Hippocampal formation (tissue), 2 donors: ENCODE measurements around the gene VSTM2L.
"Not testable (repeated sequence)": the region's sequence is repeated elsewhere in the genome, so short reads cannot be mapped to it uniquely, and the experiment has no call there.

ENCODE experiments used
- DNase-seq, 2 donors: peaks; one replicate each; lab custom pipeline; 2025; lab: John Stamatoyannopoulos, UW

The VSTM2L gene

GRCh38 chr20:37938181-37938750 is 35.3 kb downstream of the VSTM2L start:
- DNase-seq, result no peak

DNA sequence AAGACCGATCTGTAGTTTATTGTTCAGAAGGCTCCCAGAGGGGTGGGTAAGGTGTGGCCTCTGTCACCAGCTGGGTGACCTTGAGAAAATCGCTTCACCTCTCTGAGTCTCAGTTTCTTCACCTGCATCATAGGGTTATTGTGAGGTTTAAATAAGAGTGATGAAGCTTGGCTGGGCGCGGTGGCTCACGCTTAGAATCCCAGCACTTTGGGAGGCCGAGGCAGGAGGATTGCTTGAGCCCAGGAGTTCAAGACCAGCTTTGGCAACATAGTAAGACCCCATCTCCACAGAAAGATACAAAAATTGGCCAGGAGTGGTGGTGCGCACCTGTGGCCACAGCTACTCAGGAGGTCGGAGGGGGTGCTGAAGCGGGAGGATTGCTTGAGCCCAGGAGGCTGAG is 36.0 kb downstream of the VSTM2L start:
- DNase-seq, result no peak

DNA sequence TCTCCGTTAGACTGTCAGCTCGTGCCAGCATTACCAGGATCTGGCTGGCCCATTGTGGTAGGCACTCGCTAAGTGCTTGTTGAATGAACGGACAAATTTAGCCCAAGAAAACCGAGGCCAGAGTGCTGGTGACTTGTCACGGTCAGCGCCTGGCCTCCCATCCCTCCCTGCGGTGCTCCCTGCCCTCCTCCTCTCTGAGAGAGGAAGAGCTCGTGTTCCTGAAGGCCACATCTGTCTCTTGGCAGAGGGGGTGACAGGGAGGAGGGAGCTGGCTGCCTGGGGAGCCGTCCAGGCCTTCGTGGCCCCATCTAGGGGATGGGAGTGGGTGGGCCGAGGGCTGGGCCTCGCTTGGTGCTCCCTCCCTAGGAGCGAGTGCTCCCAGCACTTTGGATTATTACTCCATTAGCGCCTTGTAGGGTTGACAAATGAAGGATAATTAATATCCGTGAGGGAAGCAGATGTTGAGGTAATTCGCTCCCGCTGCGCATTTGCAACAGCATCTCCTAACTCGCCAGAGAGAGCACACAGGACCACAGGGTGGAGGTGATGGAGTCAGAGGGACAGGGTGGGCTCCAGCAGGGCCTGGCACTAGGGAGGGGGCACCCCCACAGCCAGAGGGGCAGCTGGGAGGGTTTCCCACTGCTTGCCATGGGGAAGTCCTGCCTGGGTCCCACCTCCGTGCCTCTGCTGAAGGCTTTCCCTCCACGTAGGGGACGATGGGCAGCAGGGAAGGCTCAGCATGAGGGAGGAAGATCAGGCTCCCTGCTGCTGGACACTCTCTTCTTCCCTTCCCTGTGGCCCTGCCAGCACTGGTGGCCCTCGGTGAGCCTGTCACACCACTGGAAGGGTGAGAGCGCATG is 37.0 kb downstream of the VSTM2L start:
- DNase-seq, result no peak

GRCh38 chr20:37940858-37941257 is 37.9 kb downstream of the VSTM2L start:
- DNase-seq, result no peak

GRCh38 chr20:37941332-37941731 is 38.4 kb downstream of the VSTM2L start:
- DNase-seq, result no peak

DNA sequence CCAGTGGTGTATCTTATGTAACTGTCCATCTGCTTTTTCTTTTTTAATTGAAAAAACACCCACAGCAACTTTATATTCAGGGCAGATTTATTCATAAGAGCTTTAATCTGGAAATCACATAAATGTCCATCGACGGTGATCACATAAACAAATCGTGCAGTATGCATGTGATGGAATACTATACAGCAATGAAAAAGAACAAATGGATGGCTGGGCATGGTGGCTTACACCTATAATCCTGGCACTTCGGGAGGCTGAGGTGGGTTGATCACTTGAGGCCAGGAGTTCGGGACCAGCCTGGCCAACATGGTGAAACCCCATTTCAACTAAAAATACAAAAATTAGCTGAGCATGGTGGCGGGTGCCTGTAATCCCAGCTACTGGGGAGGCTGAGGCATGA is 39.1 kb downstream of the VSTM2L start:
- no peak for DNase-seq

DNA sequence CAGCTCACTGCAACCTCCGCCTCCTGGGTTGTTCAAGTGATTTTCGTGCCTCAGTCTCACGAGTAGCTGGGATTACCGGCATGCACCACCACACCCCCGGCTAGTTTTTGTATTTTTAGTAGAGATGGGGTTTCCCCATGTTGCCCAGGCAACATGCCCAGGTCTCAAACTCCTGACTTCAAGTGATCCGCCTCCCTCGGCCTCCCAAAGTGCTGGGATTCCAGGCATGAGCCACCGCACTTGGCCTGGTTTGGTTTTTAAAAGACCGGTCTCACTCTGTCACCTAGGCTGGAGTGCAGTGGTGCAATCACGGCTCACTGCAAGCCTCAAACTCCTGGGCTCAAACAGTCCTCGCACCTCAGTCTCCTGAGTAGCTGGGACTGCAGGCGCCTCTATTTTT is 40.1 kb downstream of the VSTM2L start:
- no peak for DNase-seq

DNA sequence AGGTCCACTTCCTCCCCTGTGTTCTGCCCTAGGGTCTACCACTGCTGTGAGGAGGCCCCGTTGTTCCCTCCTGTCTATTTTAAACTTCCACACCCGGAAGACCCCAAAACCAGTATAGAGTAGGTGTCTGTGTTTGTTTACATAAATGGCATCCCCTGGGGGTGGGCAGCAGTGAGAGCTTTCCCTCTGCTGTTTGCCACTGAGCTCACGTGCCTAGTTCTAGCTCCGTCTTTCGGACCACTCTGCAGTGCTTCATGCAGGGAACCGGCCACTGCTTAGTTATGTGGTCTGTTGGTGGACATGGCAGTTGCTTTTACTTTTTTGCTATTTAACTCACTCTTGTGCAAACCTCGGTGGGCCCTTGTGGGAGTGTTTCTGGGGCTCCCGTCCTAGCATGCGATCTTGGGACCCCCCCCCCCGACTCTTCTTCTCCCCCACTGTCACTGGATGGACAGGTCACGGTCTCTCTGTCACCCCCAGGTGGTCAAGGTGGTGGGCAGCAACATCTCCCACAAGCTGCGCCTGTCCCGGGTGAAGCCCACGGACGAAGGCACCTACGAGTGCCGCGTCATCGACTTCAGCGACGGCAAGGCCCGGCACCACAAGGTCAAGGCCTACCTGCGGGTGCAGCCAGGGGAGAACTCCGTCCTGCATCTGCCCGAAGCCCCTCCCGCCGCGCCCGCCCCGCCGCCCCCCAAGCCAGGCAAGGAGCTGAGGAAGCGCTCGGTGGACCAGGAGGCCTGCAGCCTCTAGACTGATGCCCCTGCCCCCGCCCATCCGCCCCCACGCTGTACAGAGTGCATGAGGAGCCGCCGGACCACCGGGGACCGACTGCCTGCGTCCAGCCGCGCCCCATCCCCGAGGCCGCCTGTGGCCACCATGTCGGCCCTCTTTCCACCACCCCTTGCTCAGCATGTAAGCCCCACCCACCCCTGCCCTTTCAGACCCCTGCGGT is 40.9 kb downstream of the VSTM2L start:
- DNase-seq, result no peak

- DNase-seq, result no peak
These were observed 41.6 kb downstream of the VSTM2L start for GRCh38 chr20:37944456-37944981.

GRCh38 chr20:37945091-37945547 is 42.2 kb downstream of the VSTM2L start:
- no peak for DNase-seq

GRCh38 chr20:37946946-37947345 is 44.0 kb downstream of the VSTM2L start:
- no peak for DNase-seq

DNA sequence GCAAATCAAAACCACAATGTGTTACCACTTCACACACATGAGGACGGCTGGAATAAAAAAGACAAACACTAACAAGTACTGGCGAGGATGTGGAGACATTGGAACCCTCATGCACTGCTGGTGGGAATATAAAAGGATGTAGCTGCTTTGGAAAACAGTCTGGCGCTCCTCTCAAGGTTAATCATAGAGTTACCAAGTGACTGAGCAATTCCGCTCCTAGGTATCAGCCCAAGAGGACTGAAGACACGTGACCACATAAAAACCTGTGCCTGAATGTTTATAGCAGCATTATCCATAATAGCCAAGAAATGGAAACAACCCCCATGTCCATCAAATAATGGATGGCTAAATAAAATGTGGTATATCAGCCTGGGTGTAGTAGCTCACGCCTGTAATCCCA is 45.0 kb downstream of the VSTM2L start:
- no peak for DNase-seq

- DNase-seq, result no peak
These were observed 46.0 kb downstream of the VSTM2L start for GRCh38 chr20:37948956-37949355.

GRCh38 chr20:37954190-37954589 is 51.3 kb downstream of the VSTM2L start:
- no peak for DNase-seq

GRCh38 chr20:37954626-37955025 is 51.7 kb downstream of the VSTM2L start:
- no peak for DNase-seq

DNA sequence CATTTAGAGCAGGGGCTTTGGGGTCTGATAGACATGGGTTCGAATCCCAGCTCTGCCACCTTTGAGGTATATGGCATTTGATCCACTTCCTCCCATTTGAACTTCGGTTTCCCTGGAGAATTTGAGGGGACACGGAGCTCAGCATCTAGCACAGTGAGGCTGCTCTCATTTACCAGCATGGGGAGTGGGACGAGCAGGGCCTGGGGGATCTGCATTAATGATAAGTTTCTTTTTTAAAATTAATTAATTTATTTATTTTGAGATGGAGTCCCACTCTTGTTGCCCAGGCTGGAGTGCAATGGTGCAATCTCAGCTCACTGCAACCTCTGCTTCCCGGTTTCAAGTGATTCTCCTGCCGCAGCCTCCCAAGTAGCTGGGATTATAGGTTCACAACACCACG is 52.6 kb downstream of the VSTM2L start:
- no peak for DNase-seq

DNA sequence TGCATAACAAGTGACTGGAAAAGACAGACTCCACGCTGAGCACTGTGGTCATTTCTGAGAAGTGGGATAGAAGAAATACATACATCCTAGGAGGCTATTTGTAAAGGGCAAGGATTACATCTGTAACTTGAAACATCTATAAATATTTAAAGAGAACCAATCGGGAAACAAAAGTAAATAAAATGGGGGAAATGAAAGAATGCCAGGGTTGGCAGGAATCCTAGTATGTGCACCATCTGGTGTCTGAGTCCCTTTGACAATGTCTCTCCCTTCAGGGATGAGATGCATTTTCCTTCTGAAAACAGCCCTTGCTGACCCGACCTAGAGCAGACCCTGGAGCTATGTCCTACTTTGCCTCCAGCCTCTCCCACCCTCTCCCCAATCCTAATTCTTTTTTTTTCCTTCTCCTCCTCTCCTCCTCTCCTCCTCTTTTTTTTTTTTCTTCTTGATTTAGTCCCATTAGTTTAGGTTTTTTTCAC is 53.2 kb downstream of the VSTM2L start:
- no peak for DNase-seq

- no peak for DNase-seq
These were observed 56.1 kb downstream of the VSTM2L start for GRCh38 chr20:37958856-37959520.

GRCh38 chr20:37961066-37961465 is 58.1 kb downstream of the VSTM2L start:
- DNase-seq, result no peak

GRCh38 chr20:37963483-37963882 is 60.6 kb downstream of the VSTM2L start:
- DNase-seq, result not testable (repeated sequence)

- DNase-seq, result no peak
These were observed 66.0 kb downstream of the VSTM2L start for GRCh38 chr20:37968841-37969401.
